ENCODE data around the gene PFDN6. TPM values are rescaled to one million over a fixed set of nuclear protein-coding genes. Genes with fewer than 3 reads are reported as not detected.

PFDN6 gene
- total and polyA plus RNA-seq, 2 of the 13 experiments (the other 11 are each of a cell fraction or from before 2014, with no cell fraction given), result 75.5 to 87.0 TPM

- TF ChIP-seq ZNF501 (CRISPR knock-in tag; IDR thresholded peaks at IDR 0.05) (no peak; the same call in 1 of the 2 replicates), GTF2F1 (IDR thresholded peaks at IDR 0.05; ENCODE audit: low read length) (no peak), ZNF335 (CRISPR knock-in tag; IDR thresholded peaks at IDR 0.05) (no peak), GATAD1 (CRISPR knock-in tag; IDR thresholded peaks at IDR 0.05) (no peak), ZNF296 (CRISPR knock-in tag; conservative IDR thresholded peaks at IDR 0.05) (no peak), GATA4 (IDR thresholded peaks at IDR 0.05; ENCODE audit: borderline replicate concordance, low read depth) (no peak), ZNF10 (CRISPR knock-in tag; IDR thresholded peaks at IDR 0.05; ENCODE audit: borderline replicate concordance, low read depth) (no peak), RBM22 (optimal IDR thresholded peaks at IDR 0.05; ENCODE audit: low read length) (no peak), PITX1 (CRISPR knock-in tag; IDR thresholded peaks at IDR 0.05) (no peak), ZNF746 (CRISPR knock-in tag; IDR thresholded peaks at IDR 0.05) (peak; percentile 54; the same call in 1 of the 2 replicates), HNF4A (CRISPR knock-in tag; IDR thresholded peaks at IDR 0.05) (no peak), MIER3 (CRISPR knock-in tag; IDR thresholded peaks at IDR 0.05; ENCODE audit: borderline replicate concordance) (no peak), ZNF33B (CRISPR knock-in tag; IDR thresholded peaks at IDR 0.05) (0 out of 2 replicates have a peak, but pooled peaks have one; percentile 84), MEIS2 (CRISPR knock-in tag; IDR thresholded peaks at IDR 0.05) (no peak), HNF4G (IDR thresholded peaks at IDR 0.05; ENCODE audit: borderline replicate concordance, low read depth, low read length) (peak; percentile 18; the same call in 1 of the 2 replicates), HNF4G (CRISPR knock-in tag; IDR thresholded peaks at IDR 0.05; ENCODE audit: borderline replicate concordance, low read depth) (no peak), ZFX (CRISPR knock-in tag; IDR thresholded peaks at IDR 0.05; ENCODE audit: low read depth) (0 out of 2 replicates have a peak, but pooled peaks have one; percentile 44), KDM4B (CRISPR knock-in tag; IDR thresholded peaks at IDR 0.05) (no peak), DNMT3B (CRISPR knock-in tag; conservative IDR thresholded peaks at IDR 0.05) (no peak), ZNF598 (CRISPR knock-in tag; IDR thresholded peaks at IDR 0.05; ENCODE audit: borderline replicate concordance) (no peak), CHCHD3 (CRISPR knock-in tag; IDR thresholded peaks at IDR 0.05) (no peak), ZNF543 (CRISPR knock-in tag; IDR thresholded peaks at IDR 0.05) (no peak), ZNF572 (CRISPR knock-in tag; IDR thresholded peaks at IDR 0.05) (peak; percentile 53; the same call in 1 of the 2 replicates), ZBTB42 (CRISPR knock-in tag; IDR thresholded peaks at IDR 0.05) (0 out of 2 replicates have a peak, but pooled peaks have one; percentile 15), ZNF468 (CRISPR knock-in tag; IDR thresholded peaks at IDR 0.05) (no peak), ZNF790 (CRISPR knock-in tag; IDR thresholded peaks at IDR 0.05; ENCODE audit: borderline replicate concordance) (no peak), AGO2 (optimal IDR thresholded peaks at IDR 0.05; ENCODE audit: low read depth, low read length) (peak; percentile 15), ZNF704 (CRISPR knock-in tag; IDR thresholded peaks at IDR 0.05; ENCODE audit: borderline replicate concordance) (no peak), ZNF740 (CRISPR knock-in tag; IDR thresholded peaks at IDR 0.05) (no peak), GFI1 (CRISPR knock-in tag; IDR thresholded peaks at IDR 0.05; ENCODE audit: borderline replicate concordance) (0 out of 2 replicates have a peak, but pooled peaks have one; percentile 49), ZNF768 (CRISPR knock-in tag; IDR thresholded peaks at IDR 0.05) (no peak), FOXA3 (CRISPR knock-in tag; IDR thresholded peaks at IDR 0.05) (no peak), MYC (CRISPR knock-in tag; IDR thresholded peaks at IDR 0.05; ENCODE audit: borderline replicate concordance) (peak; percentile 42; the same call in 1 of the 2 replicates)
Observed at GRCh38 chr6:33297406-33297955, 8.1 kb downstream of the PFDN6 start (continued).
